GM12878 (cell line): Measurements from ENCODE around the gene RBBP4. TPM values are rescaled to one million over a fixed set of nuclear protein-coding genes. Genes with fewer than 3 reads are reported as not detected.

Experiments
- ATAC-seq: fragments of 200-7000 bp; cut with Tn5 transposase; 3 replicates; pipeline ENCODE4 v1.9.1; 2020; ENCODE audit warnings: mild to moderate bottlenecking, moderate library complexity
- BruUV-seq: library from RNA; stranded (reverse); fragments of 400-500 nt; replicated peaks from 2 replicates; lab custom pipeline; 2021; lab: Mats Ljungman, UMichigan
- CTCF ChIA-PET: fragments of 300-600 bp; sonication (Branson Sonifier 250); formaldehyde crosslinking; extraction: SDS; loops from one replicate; lab custom pipeline; 2021; ENCODE audit warnings: inconsistent platforms; lab: Yijun Ruan, JAX
- POLR2A ChIA-PET: fragments of 350-600 bp; formaldehyde crosslinking; extraction: SDS; loops from one replicate; lab custom pipeline; 2021; ENCODE audit warnings: inconsistent platforms; lab: Charles Lee
- RAD21 ChIA-PET: fragments of 300-600 bp; sonication (Branson Sonifier 250); formaldehyde crosslinking; loops from one replicate; lab custom pipeline; 2023; ENCODE audit warnings: antibody characterized with exemption; ENCODE audit not compliant: unreplicated experiment; lab: Charles Lee
- SMC1A ChIA-PET: fragments of 300-600 bp; sonication (Branson Sonifier 250); formaldehyde crosslinking; loops from one replicate; lab custom pipeline; 2023; ENCODE audit not compliant: unreplicated experiment, uncharacterized antibody; lab: Charles Lee
- DNase-seq: peaks from one replicate; pipeline ENCODE4 v3.0.0-alpha.2; 2011; ENCODE audit warnings: low read depth, low spot score
- FAIRE-seq: peaks from 3 replicates; lab custom pipeline; 2011; peaks lifted over from hg19 to GRCh38; lab: Jason Lieb, UNC
- H2AFZ ChIP-seq: 2 replicates; pipeline ENCODE4 v1.6.0; 2011; ENCODE audit warnings: low read depth, low read length, control low read depth; ENCODE audit not compliant: control insufficient read depth
- H3K27ac ChIP-seq: 2 replicates; pipeline ENCODE4 v1.5.1; 2011; ENCODE audit warnings: control low read depth; ENCODE audit not compliant: control insufficient read depth, insufficient read depth
- H3K27me3 ChIP-seq, 2 experiments: replicated peaks in 1 of 2; 2 replicates each; pipeline versions ENCODE4 v1.6.0 to v1.6.1; 2011; ENCODE audit warnings: low read length in 1 of 2; ENCODE audit not compliant: control insufficient read depth in 2 of 2, insufficient read depth in 2 of 2
- H3K36me3 ChIP-seq, 2 experiments: 2 replicates each; pipeline ENCODE4 v1.5.1; 2011; ENCODE audit warnings: low read length in 1 of 2; ENCODE audit not compliant: control insufficient read depth in 2 of 2, insufficient read depth in 2 of 2
- H3K4me1 ChIP-seq: 2 replicates; pipeline ENCODE4 v1.6.1; 2011; ENCODE audit warnings: mild to moderate bottlenecking, low read length, moderate library complexity, mixed read lengths; ENCODE audit not compliant: control insufficient read depth, insufficient read depth
- H3K4me2 ChIP-seq: 2 replicates; pipeline ENCODE4 v1.6.0; 2011; ENCODE audit warnings: control low read depth; ENCODE audit not compliant: control insufficient read depth, insufficient read depth
- H3K4me3 ChIP-seq: fragments of 200-600 bp; sonication (generic); 2 replicates; pipeline ENCODE4 v1.5.1; 2016
- H3K79me2 ChIP-seq: 2 replicates; pipeline ENCODE4 v1.6.0; 2011; ENCODE audit warnings: low read length; ENCODE audit not compliant: control insufficient read depth, insufficient read depth
- H3K9ac ChIP-seq: 2 replicates; pipeline ENCODE4 v1.8.0; 2011; ENCODE audit warnings: low read length, control low read depth, mixed read lengths; ENCODE audit not compliant: control insufficient read depth, insufficient read depth
- H3K9me3 ChIP-seq: replicated peaks from 3 replicates; pipeline ENCODE4 v1.5.1; 2011; ENCODE audit warnings: mild to moderate bottlenecking, low read length; ENCODE audit not compliant: control insufficient read depth, insufficient read depth
- H4K20me1 ChIP-seq: 2 replicates; pipeline ENCODE4 v1.6.0; 2011; ENCODE audit not compliant: control insufficient read depth, insufficient read depth
- DPF2 ChIP-seq: fragments of 450-650 bp; IDR thresholded peaks from 2 replicates; pipeline ENCODE4 v1.6.1; 2017; ENCODE audit warnings: mild to moderate bottlenecking
- NFYB ChIP-seq: IDR thresholded peaks from 2 replicates; pipeline ENCODE4 v1.6.1; 2011; ENCODE audit warnings: low read depth, mild to moderate bottlenecking, low read length, improper control_type of control experiment, moderate library complexity; ENCODE audit not compliant: insufficient read depth
- PAX5 ChIP-seq: IDR thresholded peaks from 2 replicates; pipeline ENCODE4 v1.6.1; 2011; ENCODE audit warnings: low read depth, low read length, borderline replicate concordance
- RAD51 ChIP-seq: fragments of 450-650 bp; IDR thresholded peaks from 2 replicates; pipeline ENCODE4 v1.6.1; 2016; ENCODE audit warnings: moderate library complexity, mild to moderate bottlenecking, inconsistent platforms
- SPI1 ChIP-seq: IDR thresholded peaks from 2 replicates; pipeline ENCODE4 v1.6.1; 2011; ENCODE audit warnings: low read depth, mild to moderate bottlenecking, low read length, moderate library complexity, borderline replicate concordance; ENCODE audit not compliant: insufficient read depth
- SREBF1 ChIP-seq: IDR thresholded peaks from 2 replicates; pipeline ENCODE4 v1.6.1; 2012; ENCODE audit warnings: mild to moderate bottlenecking, low read length
- SRF ChIP-seq, 2 experiments: IDR thresholded peaks; 2 replicates each; pipeline ENCODE4 v1.6.1; 2011; ENCODE audit warnings: low read depth in 2 of 2, low read length in 2 of 2, mild to moderate bottlenecking in 1 of 2, moderate library complexity in 1 of 2
- TAF1 ChIP-seq: IDR thresholded peaks from 2 replicates; pipeline ENCODE4 v1.6.1; 2011; ENCODE audit warnings: mild to moderate bottlenecking, low read depth, low read length, borderline replicate concordance
- WGBS: methylation state at CpG from one replicate; pipeline ENCODE4 v1.1.6; 2016; ENCODE audit warnings: low lambda C conversion rate; ENCODE audit not compliant: insufficient replicate concordance, insufficient coverage; ENCODE audit errors: missing lambda C conversion rate; 5-methylcytosine and 5-hydroxymethylcytosine counted together
- in situ Hi-C: fragments of 300-500 bp; cut with MboI; formaldehyde crosslinking; loops from 9 replicates; pipeline ENCODE4 v1.14.3; 2018; ENCODE audit warnings: mixed read lengths
- intact Hi-C: fragments of 100-400 bp; cut with micrococcal nuclease; formaldehyde crosslinking; loops from one replicate; pipeline ENCODE4 v1.14.2; 2022; ENCODE audit not compliant: unreplicated experiment
- polyA plus RNA-seq, 11 experiments: library from polyadenylated mRNA; depleted of rRNA in 4 of 11; unstranded in 6 of 11; stranded (reverse) in 5 of 11; fragments of >200 nt; fragmentation: Nextera tagmentation in 4 of 11; fragmentation: Illumina TruSeq in 1 of 11; extraction: Ambion mirVana in 4 of 11; extraction: Trizol in 1 of 11; gene quantifications; 1 replicate in 1 of 11; 2 replicates in 10 of 11; pipeline versions ENCODE4 v1.2.1 to v1.2.3, GENCODE V29; 2011 to 2016; ENCODE audit warnings: inconsistent platforms in 2 of 11, missing spikeins in 2 of 11, low read depth in 1 of 11
- total RNA-seq, 4 experiments: library from RNA; depleted of rRNA in 3 of 4; stranded (reverse); fragments of >200 nt in 3 of 4; fragmentation: Illumina TruSeq in 1 of 4; extraction: Trizol in 1 of 4; gene quantifications; 2 replicates each; pipeline versions ENCODE4 v1.2.1 to v1.2.3, GENCODE V29; 2013 to 2021
- TF ChIP-seq, protein P1 (sequence below): fragments of 450-650 bp; formaldehyde crosslinking; IDR thresholded peaks from 2 replicates; pipeline ENCODE4 v1.4.0; 2020; ENCODE audit warnings: mild to moderate bottlenecking, moderate library complexity

The RBBP4 gene
- total and polyA plus RNA-seq, 10 of the 15 experiments (the other 5 are each of a cell fraction or from before 2014, with no cell fraction given), result 120 to 357 (median 231) TPM

- CTCF ChIA-PET, result interaction anchor here (0.8 kb wide), 1 partner anchor 17 kb away, joined by 3 read pairs; no protein-coding TSS in a partner anchor
- WGBS, result 45% methylated on average over 17 of the region's 17 CpGs
- TF ChIP-seq SREBF1, result no peak
- TF ChIP-seq RAD51, result no peak
- no peak for TF ChIP-seq DPF2
- TF ChIP-seq SPI1, result no peak
- no peak for TF ChIP-seq NFYB
- TF ChIP-seq PAX5, result no peak
- no peak for TF ChIP-seq TAF1
- TF ChIP-seq, protein P1, sequence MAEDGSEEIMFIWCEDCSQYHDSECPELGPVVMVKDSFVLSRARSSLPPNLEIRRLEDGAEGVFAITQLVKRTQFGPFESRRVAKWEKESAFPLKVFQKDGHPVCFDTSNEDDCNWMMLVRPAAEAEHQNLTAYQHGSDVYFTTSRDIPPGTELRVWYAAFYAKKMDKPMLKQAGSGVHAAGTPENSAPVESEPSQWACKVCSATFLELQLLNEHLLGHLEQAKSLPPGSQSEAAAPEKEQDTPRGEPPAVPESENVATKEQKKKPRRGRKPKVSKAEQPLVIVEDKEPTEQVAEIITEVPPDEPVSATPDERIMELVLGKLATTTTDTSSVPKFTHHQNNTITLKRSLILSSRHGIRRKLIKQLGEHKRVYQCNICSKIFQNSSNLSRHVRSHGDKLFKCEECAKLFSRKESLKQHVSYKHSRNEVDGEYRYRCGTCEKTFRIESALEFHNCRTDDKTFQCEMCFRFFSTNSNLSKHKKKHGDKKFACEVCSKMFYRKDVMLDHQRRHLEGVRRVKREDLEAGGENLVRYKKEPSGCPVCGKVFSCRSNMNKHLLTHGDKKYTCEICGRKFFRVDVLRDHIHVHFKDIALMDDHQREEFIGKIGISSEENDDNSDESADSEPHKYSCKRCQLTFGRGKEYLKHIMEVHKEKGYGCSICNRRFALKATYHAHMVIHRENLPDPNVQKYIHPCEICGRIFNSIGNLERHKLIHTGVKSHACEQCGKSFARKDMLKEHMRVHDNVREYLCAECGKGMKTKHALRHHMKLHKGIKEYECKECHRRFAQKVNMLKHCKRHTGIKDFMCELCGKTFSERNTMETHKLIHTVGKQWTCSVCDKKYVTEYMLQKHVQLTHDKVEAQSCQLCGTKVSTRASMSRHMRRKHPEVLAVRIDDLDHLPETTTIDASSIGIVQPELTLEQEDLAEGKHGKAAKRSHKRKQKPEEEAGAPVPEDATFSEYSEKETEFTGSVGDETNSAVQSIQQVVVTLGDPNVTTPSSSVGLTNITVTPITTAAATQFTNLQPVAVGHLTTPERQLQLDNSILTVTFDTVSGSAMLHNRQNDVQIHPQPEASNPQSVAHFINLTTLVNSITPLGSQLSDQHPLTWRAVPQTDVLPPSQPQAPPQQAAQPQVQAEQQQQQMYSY (CRISPR knock-in tag), result no peak
- no peak for TF ChIP-seq SRF (IDR thresholded peaks at IDR 0.05; ENCODE audit: low read depth in 2 of 2, low read length in 2 of 2)
These were observed 44.3 kb downstream of the RBBP4 start for GRCh38 chr1:32695098-32695904.

More at GRCh38 chr1:32695098-32695904, 44.3 kb downstream of the RBBP4 start:
- BruUV-seq, result no TSS peak
- Histone ChIP-seq H3K9me3 (no peaks in the 10 kb centered on the region), H4K20me1 (no peaks in the 10 kb centered on the region), H3K4me2 (no peak overlapping the region), H3K4me3 (no peak overlapping the region), H3K27me3 (no peaks in the 10 kb centered on the region), H3K36me3 (no peaks in the 10 kb centered on the region), H3K79me2 (no peaks in the 10 kb centered on the region), H3K9ac (no peak overlapping the region), H2AFZ (no peak overlapping the region), H3K27ac (no peak overlapping the region), H3K4me1 (no peaks in the 10 kb centered on the region)
- RAD21 ChIA-PET, result no interaction called here
- intact Hi-C loops (no loop called here), in situ Hi-C loops (no loop called here)
- DNase-seq (no peak), ATAC-seq (no peak), FAIRE-seq (no peak)
- SMC1A ChIA-PET, result interaction anchor here (1.1 kb wide), 1 partner anchor 11 kb away, joined by 3 read pairs; no protein-coding TSS in a partner anchor
- POLR2A ChIA-PET, result no interaction called here
